ENCODE data around the gene CEACAM1.

- TF ChIP-seq ISL1 (CRISPR knock-in tag; IDR thresholded peaks at IDR 0.05) (no peak), TCF4 (CRISPR knock-in tag; IDR thresholded peaks at IDR 0.05; ENCODE audit: borderline replicate concordance) (no peak), RARB (CRISPR knock-in tag; IDR thresholded peaks at IDR 0.05) (no peak), SNAI2 (CRISPR knock-in tag; IDR thresholded peaks at IDR 0.05) (no peak), CREB5 (CRISPR knock-in tag; IDR thresholded peaks at IDR 0.05; ENCODE audit: low read depth) (no peak)
Measured at GRCh38 chr19:42571116-42571515, 42.8 kb upstream of the CEACAM1 start.
